Measurements from ENCODE around the gene DNAJB1. TPM values are rescaled to one million over a fixed set of nuclear protein-coding genes. Genes with fewer than 3 reads are reported as not detected.

DNAJB1 gene
- total and polyA plus RNA-seq, 10 of the 15 experiments (the other 5 are each of a cell fraction or from before 2014, with no cell fraction given): 4.8 to 65.8 (median 34.9) TPM

GRCh38 chr19:14529254-14530004 lies 11.2 kb upstream of the DNAJB1 start, which contains the start of gene TECR (continued):
- TF ChIP-seq NFXL1 (IDR thresholded peaks at IDR 0.05; ENCODE audit: borderline replicate concordance) (no peak), IRF4 (IDR thresholded peaks at IDR 0.05; ENCODE audit: low read depth, low read length) (no peak), CHD1 (IDR thresholded peaks at IDR 0.05; ENCODE audit: low read depth, low read length) (no peak), RCOR1 (conservative IDR thresholded peaks at IDR 0.05; ENCODE audit: low read depth, low read length) (no peak), IRF5 (IDR thresholded peaks at IDR 0.05; ENCODE audit: borderline replicate concordance) (no peak), USF1 (IDR thresholded peaks at IDR 0.05; ENCODE audit: borderline replicate concordance, extremely low read length, insufficient read depth, low read depth, low read length) (peak; percentile 17), HSF1 (IDR thresholded peaks at IDR 0.05; ENCODE audit: low read depth, low read length) (no peak), NR2C2 (IDR thresholded peaks at IDR 0.05; ENCODE audit: borderline replicate concordance, control insufficient read depth, insufficient read length, low read depth) (no peak), RFX5 (IDR thresholded peaks at IDR 0.05; ENCODE audit: low read depth, low read length) (peak; percentile 58), BACH1 (IDR thresholded peaks at IDR 0.05; ENCODE audit: borderline replicate concordance) (peak; percentile 66; the same call in 1 of the 2 replicates), MEF2A (IDR thresholded peaks at IDR 0.05; ENCODE audit: insufficient read depth, low read depth, low read length) (no peak), CREB1 (IDR thresholded peaks at IDR 0.05; ENCODE audit: low read depth) (peak; percentile 67), CHD4 (IDR thresholded peaks at IDR 0.05) (no peak), HCFC1 (IDR thresholded peaks at IDR 0.05; ENCODE audit: low read length) (0 out of 2 replicates have a peak, but pooled peaks have one; percentile 10), CUX1 (IDR thresholded peaks at IDR 0.05; ENCODE audit: insufficient replicate concordance, low read depth, low read length) (no peak), TCF12 (IDR thresholded peaks at IDR 0.05; ENCODE audit: low read depth, low read length) (0 out of 2 replicates have a peak, but pooled peaks have one; percentile 42)
- TF ChIP-seq, protein P1, sequence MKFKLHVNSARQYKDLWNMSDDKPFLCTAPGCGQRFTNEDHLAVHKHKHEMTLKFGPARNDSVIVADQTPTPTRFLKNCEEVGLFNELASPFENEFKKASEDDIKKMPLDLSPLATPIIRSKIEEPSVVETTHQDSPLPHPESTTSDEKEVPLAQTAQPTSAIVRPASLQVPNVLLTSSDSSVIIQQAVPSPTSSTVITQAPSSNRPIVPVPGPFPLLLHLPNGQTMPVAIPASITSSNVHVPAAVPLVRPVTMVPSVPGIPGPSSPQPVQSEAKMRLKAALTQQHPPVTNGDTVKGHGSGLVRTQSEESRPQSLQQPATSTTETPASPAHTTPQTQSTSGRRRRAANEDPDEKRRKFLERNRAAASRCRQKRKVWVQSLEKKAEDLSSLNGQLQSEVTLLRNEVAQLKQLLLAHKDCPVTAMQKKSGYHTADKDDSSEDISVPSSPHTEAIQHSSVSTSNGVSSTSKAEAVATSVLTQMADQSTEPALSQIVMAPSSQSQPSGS (IDR thresholded peaks at IDR 0.05; ENCODE audit: low read length): no peak
- TF ChIP-seq, protein P2, sequence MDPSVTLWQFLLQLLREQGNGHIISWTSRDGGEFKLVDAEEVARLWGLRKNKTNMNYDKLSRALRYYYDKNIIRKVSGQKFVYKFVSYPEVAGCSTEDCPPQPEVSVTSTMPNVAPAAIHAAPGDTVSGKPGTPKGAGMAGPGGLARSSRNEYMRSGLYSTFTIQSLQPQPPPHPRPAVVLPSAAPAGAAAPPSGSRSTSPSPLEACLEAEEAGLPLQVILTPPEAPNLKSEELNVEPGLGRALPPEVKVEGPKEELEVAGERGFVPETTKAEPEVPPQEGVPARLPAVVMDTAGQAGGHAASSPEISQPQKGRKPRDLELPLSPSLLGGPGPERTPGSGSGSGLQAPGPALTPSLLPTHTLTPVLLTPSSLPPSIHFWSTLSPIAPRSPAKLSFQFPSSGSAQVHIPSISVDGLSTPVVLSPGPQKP (IDR thresholded peaks at IDR 0.05; ENCODE audit: low read depth, low read length): 0 out of 2 replicates have a peak, but pooled peaks have one; percentile 13
